Measurements from ENCODE around the gene METTL21C. TPM values are rescaled to one million over a fixed set of nuclear protein-coding genes. Genes with fewer than 3 reads are reported as not detected.

METTL21C gene
- total RNA-seq, 2 experiments from 2014 or later: not detected

DNA sequence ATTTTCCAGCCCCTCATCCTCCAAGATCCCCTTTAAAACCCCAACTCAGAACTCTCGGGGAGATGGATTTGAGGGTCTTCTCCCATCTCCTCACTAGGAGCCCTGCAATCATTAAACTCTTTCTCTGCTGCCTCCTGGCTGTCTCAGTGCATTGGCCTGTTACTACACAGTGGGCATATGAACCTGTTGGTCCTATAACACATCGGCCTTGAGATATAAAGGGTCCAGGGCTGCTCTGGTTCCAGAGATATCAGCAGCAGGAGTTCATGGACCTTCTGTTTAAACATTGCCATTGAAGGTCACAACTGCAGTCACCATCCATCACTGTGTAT is 3.8 kb upstream of the METTL21C start:
- Mint-ChIP-seq H3K36me3 (ENCODE audit: low read depth) (peaks cover 3% of the 10 kb centered on the region), H3K27ac (no peak overlapping the region), H3K4me1 (ENCODE audit: low read depth) (no peaks in the 10 kb centered on the region), H3K9me3 (peaks cover 4% of the 10 kb centered on the region), H3K27me3 (peaks cover 13% of the 10 kb centered on the region), H3K4me3 (no peak overlapping the region)
- TF ChIP-seq, protein P1, sequence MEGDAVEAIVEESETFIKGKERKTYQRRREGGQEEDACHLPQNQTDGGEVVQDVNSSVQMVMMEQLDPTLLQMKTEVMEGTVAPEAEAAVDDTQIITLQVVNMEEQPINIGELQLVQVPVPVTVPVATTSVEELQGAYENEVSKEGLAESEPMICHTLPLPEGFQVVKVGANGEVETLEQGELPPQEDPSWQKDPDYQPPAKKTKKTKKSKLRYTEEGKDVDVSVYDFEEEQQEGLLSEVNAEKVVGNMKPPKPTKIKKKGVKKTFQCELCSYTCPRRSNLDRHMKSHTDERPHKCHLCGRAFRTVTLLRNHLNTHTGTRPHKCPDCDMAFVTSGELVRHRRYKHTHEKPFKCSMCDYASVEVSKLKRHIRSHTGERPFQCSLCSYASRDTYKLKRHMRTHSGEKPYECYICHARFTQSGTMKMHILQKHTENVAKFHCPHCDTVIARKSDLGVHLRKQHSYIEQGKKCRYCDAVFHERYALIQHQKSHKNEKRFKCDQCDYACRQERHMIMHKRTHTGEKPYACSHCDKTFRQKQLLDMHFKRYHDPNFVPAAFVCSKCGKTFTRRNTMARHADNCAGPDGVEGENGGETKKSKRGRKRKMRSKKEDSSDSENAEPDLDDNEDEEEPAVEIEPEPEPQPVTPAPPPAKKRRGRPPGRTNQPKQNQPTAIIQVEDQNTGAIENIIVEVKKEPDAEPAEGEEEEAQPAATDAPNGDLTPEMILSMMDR (IDR thresholded peaks at IDR 0.05): no peak
- intact Hi-C loops (cut with micrococcal nuclease): no loop called here
- no peak for DNase-seq
- CTCF ChIA-PET: no interaction called here
- POLR2A ChIA-PET: no interaction called here
- no peak for ATAC-seq

DNA sequence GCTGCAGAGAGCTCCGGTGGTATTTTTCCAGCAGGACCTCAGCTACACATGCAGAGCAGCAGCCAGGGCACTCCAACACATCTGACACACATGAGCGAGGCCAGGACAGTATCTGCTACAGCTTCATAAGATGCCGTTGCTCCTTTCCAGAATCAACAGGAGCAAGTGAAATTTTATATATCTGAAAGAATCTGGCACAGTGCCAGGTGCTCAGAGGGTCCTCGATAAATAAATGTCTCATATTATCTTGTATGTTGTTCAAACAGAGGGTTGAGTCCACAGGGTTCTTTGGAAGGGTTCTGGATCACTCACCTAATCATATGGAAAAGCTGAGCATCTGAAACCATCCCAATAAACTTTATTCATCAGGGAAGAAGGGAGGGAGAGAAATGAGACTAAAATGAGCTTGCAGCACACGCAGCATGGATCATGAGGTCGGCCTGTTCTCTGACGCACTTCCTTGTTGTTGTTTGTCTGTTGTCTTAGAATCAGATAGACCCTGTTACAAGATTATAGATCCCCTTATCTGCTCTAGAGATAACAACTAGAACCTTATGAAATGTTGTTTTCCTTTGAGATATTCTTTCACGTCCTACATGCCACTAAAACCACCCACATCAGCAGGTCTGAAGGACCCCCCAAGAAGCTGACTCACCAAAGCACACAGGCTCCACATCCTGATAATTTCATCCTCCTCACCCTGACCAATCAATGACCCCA is 3.2 kb upstream of the METTL21C start:
- Mint-ChIP-seq H3K4me3 (no peak overlapping the region), H3K9me3 (peaks cover 4% of the 10 kb centered on the region), H3K4me1 (ENCODE audit: low read depth) (no peaks in the 10 kb centered on the region), H3K36me3 (ENCODE audit: low read depth) (peaks cover 3% of the 10 kb centered on the region), H3K27me3 (peaks cover 13% of the 10 kb centered on the region), H3K27ac (no peak overlapping the region)
- POLR2A ChIA-PET: no interaction called here
- ATAC-seq: no peak
- TF ChIP-seq, protein P1 (IDR thresholded peaks at IDR 0.05): no peak
- intact Hi-C loops (cut with micrococcal nuclease): no loop called here
- no peak for DNase-seq
- CTCF ChIA-PET: no interaction called here

DNA sequence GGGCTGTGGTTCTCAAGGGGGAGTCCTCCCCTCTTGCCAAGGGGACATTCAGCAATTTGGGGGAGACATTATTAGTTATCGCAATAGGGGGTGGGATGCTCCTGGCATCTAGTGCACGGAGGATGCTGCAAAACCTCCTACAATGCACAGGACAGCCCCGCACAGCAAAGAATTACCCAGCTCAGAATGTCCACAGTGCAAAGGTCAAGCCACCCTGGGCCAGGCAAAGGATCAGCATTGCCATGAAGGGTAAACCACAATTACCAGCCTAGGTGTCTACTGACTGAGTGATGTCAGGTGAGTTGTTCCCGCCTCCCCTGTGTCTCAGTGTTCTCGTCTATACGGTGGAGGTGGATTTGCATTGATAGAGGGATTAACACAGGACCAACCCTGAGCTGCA is 2.4 kb upstream of the METTL21C start:
- ChIA-PET CTCF (interaction anchor here (1.4 kb wide), 1 partner anchor 12 kb away, joined by 3 read pairs; no protein-coding TSS in a partner anchor), POLR2A (no interaction called here)
- ATAC-seq (no peak), DNase-seq (no peak)
- H3K27me3 Mint-ChIP-seq: peaks cover 13% of the 10 kb centered on the region
- intact Hi-C loops (cut with micrococcal nuclease): no loop called here
- H3K36me3 Mint-ChIP-seq (ENCODE audit: low read depth): peaks cover 3% of the 10 kb centered on the region
- TF ChIP-seq, protein P1 (IDR thresholded peaks at IDR 0.05): no peak
- no peaks in the 10 kb centered on the region for H3K4me1 Mint-ChIP-seq (ENCODE audit: low read depth)
- H3K4me3 Mint-ChIP-seq: no peak overlapping the region
- peaks cover 4% of the 10 kb centered on the region for H3K9me3 Mint-ChIP-seq
- H3K27ac Mint-ChIP-seq: no peak overlapping the region

DNA sequence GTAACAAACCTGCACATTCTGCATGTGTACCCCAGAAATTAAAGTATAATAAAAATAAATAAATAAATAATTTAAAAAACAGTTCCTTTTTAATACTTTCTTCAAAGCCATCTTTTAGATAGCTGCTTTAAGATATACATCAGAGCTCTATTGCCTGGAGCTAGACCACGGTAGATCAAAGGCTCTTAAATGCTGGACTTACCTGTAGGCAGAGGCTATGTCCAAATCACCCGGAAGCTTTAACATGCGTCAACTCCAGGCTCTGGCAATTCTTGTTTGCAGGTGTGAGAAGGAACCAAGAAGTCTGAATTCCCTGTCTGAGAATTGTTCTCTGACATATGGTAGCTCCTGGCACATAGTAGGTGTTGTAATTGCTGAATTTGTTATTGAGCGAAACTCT is 1.6 kb upstream of the METTL21C start:
- no peak overlapping the region for H3K27ac Mint-ChIP-seq
- H3K9me3 Mint-ChIP-seq: peaks cover 4% of the 10 kb centered on the region
- peaks cover 13% of the 10 kb centered on the region for H3K27me3 Mint-ChIP-seq
- CTCF ChIA-PET: interaction anchor here (1.4 kb wide), 1 partner anchor 12 kb away, joined by 3 read pairs; no protein-coding TSS in a partner anchor
- peaks cover 3% of the 10 kb centered on the region for H3K36me3 Mint-ChIP-seq (ENCODE audit: low read depth)
- no peaks in the 10 kb centered on the region for H3K4me1 Mint-ChIP-seq (ENCODE audit: low read depth)
- no peak overlapping the region for H3K4me3 Mint-ChIP-seq
- intact Hi-C loops (cut with micrococcal nuclease): no loop called here
- POLR2A ChIA-PET: no interaction called here
- no peak for DNase-seq
- TF ChIP-seq, protein P1 (IDR thresholded peaks at IDR 0.05): no peak
- ATAC-seq: no peak

DNA sequence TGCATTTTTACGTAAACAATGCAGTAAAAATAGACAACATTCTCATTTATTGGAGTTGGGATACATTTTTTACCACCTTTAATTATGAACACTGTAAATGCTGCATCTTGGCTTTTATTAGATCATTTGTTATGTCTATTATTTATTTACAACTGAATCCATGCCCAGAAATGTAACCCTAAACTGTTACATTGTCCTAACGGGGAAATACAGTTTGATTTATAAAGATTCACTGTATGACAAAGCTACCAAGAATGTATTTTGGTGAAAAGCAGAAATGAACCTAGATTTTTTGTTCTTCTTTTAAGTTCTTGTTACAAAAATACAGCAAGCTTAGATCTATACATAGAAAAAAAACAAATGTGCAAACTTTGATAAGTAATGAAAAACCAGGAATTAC is 1.1 kb downstream of the METTL21C start:
- DNase-seq (no peak), ATAC-seq (no peak)
- POLR2A ChIA-PET: interaction anchor here (0.8 kb wide), 1 partner anchor 106 kb away, joined by 3 read pairs; no protein-coding TSS in a partner anchor
- intact Hi-C loops (cut with micrococcal nuclease): no loop called here
- Mint-ChIP-seq H3K4me1 (ENCODE audit: low read depth) (no peaks in the 10 kb centered on the region), H3K27ac (no peak overlapping the region), H3K27me3 (peaks cover 12% of the 10 kb centered on the region), H3K36me3 (ENCODE audit: low read depth) (peaks cover 3% of the 10 kb centered on the region), H3K9me3 (peaks cover 4% of the 10 kb centered on the region), H3K4me3 (no peak overlapping the region)
- CTCF ChIA-PET: no interaction called here
- TF ChIP-seq, protein P1 (IDR thresholded peaks at IDR 0.05): no peak

All from activated CD8-positive, alpha-beta T cell treated with anti-CD3 and anti-CD28 coated beads for 36 hours (primary cell).